NB4 (cell line): ENCODE results near the gene SLC26A4.

Experiments
- POLR2A ChIP-seq: IDR thresholded peaks from 2 replicates; pipeline ENCODE4 v1.6.1; 2011; ENCODE audit warnings: mild to moderate bottlenecking; ENCODE audit not compliant: insufficient read length; ENCODE audit errors: extremely low read depth
- TF ChIP-seq, protein P1 (sequence below): IDR thresholded peaks from one replicate; pipeline ENCODE4 v1.5.1; 2012; ENCODE audit warnings: low read depth, low read length

GRCh38 chr7:107728276-107728675 lies 67.6 kb downstream of the SLC26A4 start:
- TF ChIP-seq POLR2A: no peak
- TF ChIP-seq, protein P1, sequence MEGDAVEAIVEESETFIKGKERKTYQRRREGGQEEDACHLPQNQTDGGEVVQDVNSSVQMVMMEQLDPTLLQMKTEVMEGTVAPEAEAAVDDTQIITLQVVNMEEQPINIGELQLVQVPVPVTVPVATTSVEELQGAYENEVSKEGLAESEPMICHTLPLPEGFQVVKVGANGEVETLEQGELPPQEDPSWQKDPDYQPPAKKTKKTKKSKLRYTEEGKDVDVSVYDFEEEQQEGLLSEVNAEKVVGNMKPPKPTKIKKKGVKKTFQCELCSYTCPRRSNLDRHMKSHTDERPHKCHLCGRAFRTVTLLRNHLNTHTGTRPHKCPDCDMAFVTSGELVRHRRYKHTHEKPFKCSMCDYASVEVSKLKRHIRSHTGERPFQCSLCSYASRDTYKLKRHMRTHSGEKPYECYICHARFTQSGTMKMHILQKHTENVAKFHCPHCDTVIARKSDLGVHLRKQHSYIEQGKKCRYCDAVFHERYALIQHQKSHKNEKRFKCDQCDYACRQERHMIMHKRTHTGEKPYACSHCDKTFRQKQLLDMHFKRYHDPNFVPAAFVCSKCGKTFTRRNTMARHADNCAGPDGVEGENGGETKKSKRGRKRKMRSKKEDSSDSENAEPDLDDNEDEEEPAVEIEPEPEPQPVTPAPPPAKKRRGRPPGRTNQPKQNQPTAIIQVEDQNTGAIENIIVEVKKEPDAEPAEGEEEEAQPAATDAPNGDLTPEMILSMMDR: no peak
